Stimulated activated CD8-positive, alpha-beta memory T cell treated with anti-CD3 and anti-CD28 coated beads, Interleukin-4, amount 100 ng/mL, for 4 hours (primary cell): ENCODE data around the gene MRPL28.

Experiments
- DNase-seq, 2 donors: peaks; one replicate each; pipeline ENCODE4 v3.0.0-alpha.2; 2020; ENCODE audit warnings: low read depth in 2 of 2, low spot score in 1 of 2

The MRPL28 gene

GRCh38 chr16:317583-317982 lies 52.8 kb downstream of the MRPL28 start:
- no peak for DNase-seq
